Transverse colon (tissue), 4 donors: ENCODE data around the gene PELI1. TPM values are rescaled to one million over a fixed set of nuclear protein-coding genes. Genes with fewer than 3 reads are reported as not detected.
A peak's percentile ranks its signal among the peaks of the same experiment; 100 is the strongest.

Experiments
- DNase-seq: peaks from one replicate; pipeline ENCODE4 v3.0.0-alpha.2; 2019
- H3K27ac ChIP-seq, 4 donors: fragments of 200-600 bp; sonication (generic); 2 replicates each; pipeline ENCODE4 v1.5.1; 2016 to 2018; ENCODE audit warnings: inconsistent platforms in 4 of 4
- H3K27me3 ChIP-seq: fragments of 200-600 bp; sonication (generic); 2 replicates; pipeline ENCODE4 v1.5.1; 2017; ENCODE audit warnings: inconsistent platforms
- H3K36me3 ChIP-seq, 4 donors: fragments of 200-600 bp; sonication (generic); 2 replicates each; pipeline ENCODE4 v1.5.1; 2017 to 2019; ENCODE audit warnings: inconsistent platforms in 4 of 4
- H3K4me1 ChIP-seq, 4 donors: fragments of 200-600 bp; sonication (generic); 2 replicates each; pipeline ENCODE4 v1.5.1; 2017 to 2020; ENCODE audit warnings: inconsistent platforms in 4 of 4
- H3K4me3 ChIP-seq, 4 donors: fragments of 200-600 bp; sonication (generic); 1 replicate in 1 of 4; 2 replicates in 3 of 4; pipeline versions ENCODE4 v1.5.1 to v1.6.1; 2017 to 2019; ENCODE audit warnings: inconsistent platforms in 4 of 4
- H3K9me3 ChIP-seq, 2 donors: fragments of 200-600 bp; sonication (generic); 2 replicates each; pipeline ENCODE4 v1.5.1; 2017 to 2019; ENCODE audit warnings: inconsistent platforms in 2 of 2
- EP300 ChIP-seq: sonication (generic); formaldehyde crosslinking; IDR thresholded peaks from one replicate; pipeline ENCODE4 v1.6.1; 2017; ENCODE audit warnings: antibody characterized with exemption, low read depth
- POLR2A ChIP-seq: fragments of 450-650 bp; IDR thresholded peaks from one replicate; pipeline ENCODE4 v1.6.1; 2016; ENCODE audit warnings: antibody characterized with exemption, mild to moderate bottlenecking, moderate library complexity
- POLR2AphosphoS5 ChIP-seq, 3 donors: sonication (generic); formaldehyde crosslinking; IDR thresholded peaks; one replicate each; pipeline ENCODE4 v1.6.1; 2016; ENCODE audit warnings: antibody characterized with exemption in 3 of 3
- WGBS, 2 donors: methylation state at CpG; one replicate each; pipeline ENCODE4 v1.1.5; 2018; ENCODE audit warnings: low coverage in 1 of 2; 5-methylcytosine and 5-hydroxymethylcytosine counted together
- in situ Hi-C, 4 donors: fragments of 200-750 bp; cut with MboI; loops; one replicate each; pipeline versions ENCODE4 v1.15.0 to v1.15.1; 2017; ENCODE audit warnings: low sequenced_read_pairs in 3 of 4, low pct_ligation_motif_present in 1 of 4, low pct_unique_long_range_greater_than_20kb in 1 of 4
- intact Hi-C: fragments of 100-400 bp; cut with DNase I; formaldehyde crosslinking; loops from one replicate; pipeline ENCODE4 v1.15.1; 2023; ENCODE audit warnings: low total_unique reads
- total RNA-seq, 4 donors: library from RNA; depleted of rRNA; stranded (reverse); fragments of >200 nt; gene quantifications; one replicate each; pipeline ENCODE4 v1.1.0, GENCODE V29; 2016
- TF ChIP-seq, protein P1 (sequence below), 5 experiments: fragments of 200-600 bp in 3 of 5; fragments of 450-650 bp in 2 of 5; sonication (generic) in 3 of 5; IDR thresholded peaks; 1 replicate in 2 of 5; 2 replicates in 3 of 5; pipeline ENCODE4 v1.5.1; 2016 to 2017; ENCODE audit warnings: antibody characterized with exemption in 5 of 5, inconsistent platforms in 3 of 5, mild to moderate bottlenecking in 2 of 5, moderate library complexity in 1 of 5

The PELI1 gene
- total RNA-seq, 4 donors from 2014 or later: 20.6 to 818 (median 41.3) TPM

DNA sequence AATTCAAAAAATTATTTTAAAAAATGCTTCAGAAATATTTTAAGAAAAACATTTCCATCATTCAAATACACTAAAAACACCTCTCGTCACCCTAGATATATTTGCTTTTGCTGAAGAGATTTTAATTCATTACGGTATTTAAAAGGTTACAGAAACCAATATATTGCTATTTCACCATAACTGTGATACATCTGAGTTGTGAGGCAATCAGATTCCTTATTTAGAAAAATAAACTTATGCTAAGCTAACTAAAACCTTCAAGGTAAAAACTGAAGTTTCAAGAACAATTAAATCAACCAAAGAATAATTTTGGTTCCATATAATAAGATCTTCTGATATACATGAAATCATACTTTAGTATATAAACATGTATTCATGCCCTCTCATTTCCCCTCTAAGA lies 32.8 kb downstream of the PELI1 start:
- WGBS, 2 donors: 93 to 94% methylated on average over 2 of the region's 2 CpGs
- intact Hi-C loops (no loop called here), in situ Hi-C loops (no loop called here)
- Histone ChIP-seq H3K4me1 (peaks cover 50 to 96% (median 67%) of the 10 kb centered on the region in 4 donors), H3K27ac (no peak overlapping the region), H3K9me3 (no peaks in the 10 kb centered on the region), H3K36me3 (no peaks in the 10 kb centered on the region), H3K27me3 (no peaks in the 10 kb centered on the region), H3K4me3 (no peak overlapping the region)
- no peak for DNase-seq
- TF ChIP-seq POLR2A: no peak
- TF ChIP-seq, protein P1, sequence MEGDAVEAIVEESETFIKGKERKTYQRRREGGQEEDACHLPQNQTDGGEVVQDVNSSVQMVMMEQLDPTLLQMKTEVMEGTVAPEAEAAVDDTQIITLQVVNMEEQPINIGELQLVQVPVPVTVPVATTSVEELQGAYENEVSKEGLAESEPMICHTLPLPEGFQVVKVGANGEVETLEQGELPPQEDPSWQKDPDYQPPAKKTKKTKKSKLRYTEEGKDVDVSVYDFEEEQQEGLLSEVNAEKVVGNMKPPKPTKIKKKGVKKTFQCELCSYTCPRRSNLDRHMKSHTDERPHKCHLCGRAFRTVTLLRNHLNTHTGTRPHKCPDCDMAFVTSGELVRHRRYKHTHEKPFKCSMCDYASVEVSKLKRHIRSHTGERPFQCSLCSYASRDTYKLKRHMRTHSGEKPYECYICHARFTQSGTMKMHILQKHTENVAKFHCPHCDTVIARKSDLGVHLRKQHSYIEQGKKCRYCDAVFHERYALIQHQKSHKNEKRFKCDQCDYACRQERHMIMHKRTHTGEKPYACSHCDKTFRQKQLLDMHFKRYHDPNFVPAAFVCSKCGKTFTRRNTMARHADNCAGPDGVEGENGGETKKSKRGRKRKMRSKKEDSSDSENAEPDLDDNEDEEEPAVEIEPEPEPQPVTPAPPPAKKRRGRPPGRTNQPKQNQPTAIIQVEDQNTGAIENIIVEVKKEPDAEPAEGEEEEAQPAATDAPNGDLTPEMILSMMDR (IDR thresholded peaks at IDR 0.05): no peak
- no peak for TF ChIP-seq EP300
- TF ChIP-seq POLR2AphosphoS5 (IDR thresholded peaks at IDR 0.05): no peak

DNA sequence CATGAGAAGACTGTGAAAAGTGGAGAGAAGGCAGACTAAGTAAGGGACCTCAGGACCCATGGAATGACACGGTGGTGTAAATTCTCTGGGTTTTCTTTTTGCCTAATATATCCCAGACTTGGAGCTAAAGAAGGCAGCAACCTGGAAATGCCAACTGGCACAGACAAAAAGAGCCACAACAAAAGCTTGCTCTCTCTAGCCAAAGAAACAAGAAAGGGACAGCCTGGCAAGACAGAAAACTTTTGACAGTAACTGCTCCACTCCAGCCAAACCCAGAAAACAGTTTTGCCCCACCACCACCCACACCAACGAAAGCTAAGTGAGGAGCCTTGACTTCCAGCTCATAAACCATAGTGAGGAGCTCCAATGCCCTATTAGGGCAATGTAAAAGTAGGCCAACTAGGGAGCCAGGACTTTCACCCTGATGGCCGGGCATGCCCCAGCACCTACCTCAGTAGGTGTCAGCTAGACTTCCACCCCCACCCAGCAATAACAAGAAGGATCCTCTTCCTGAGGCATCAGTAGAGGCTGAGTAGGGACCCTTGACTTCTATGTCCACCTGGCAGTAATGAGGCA lies 35.5 kb downstream of the PELI1 start:
- intact Hi-C loops (no loop called here), in situ Hi-C loops (no loop called here)
- H3K27me3 ChIP-seq: no peaks in the 10 kb centered on the region
- TF ChIP-seq, protein P1 (IDR thresholded peaks at IDR 0.05): no peak
- TF ChIP-seq EP300 (no peak), POLR2A (no peak), POLR2AphosphoS5 (IDR thresholded peaks at IDR 0.05) (no peak)
- no peaks in the 10 kb centered on the region for H3K9me3 ChIP-seq
- H3K27ac ChIP-seq: peak overlapping the region; percentile 51 to 78 (median 73)
- peaks cover 32 to 96% (median 59%) of the 10 kb centered on the region in 4 donors for H3K4me1 ChIP-seq
- H3K36me3 ChIP-seq: peaks cover 0 to 5% (median 0%) of the 10 kb centered on the region in 4 donors
- WGBS, 2 donors: 51 to 56% methylated on average over 2 to 3 of the region's 3 CpGs
- H3K4me3 ChIP-seq: no peak overlapping the region
- DNase-seq: peak; percentile 24

DNA sequence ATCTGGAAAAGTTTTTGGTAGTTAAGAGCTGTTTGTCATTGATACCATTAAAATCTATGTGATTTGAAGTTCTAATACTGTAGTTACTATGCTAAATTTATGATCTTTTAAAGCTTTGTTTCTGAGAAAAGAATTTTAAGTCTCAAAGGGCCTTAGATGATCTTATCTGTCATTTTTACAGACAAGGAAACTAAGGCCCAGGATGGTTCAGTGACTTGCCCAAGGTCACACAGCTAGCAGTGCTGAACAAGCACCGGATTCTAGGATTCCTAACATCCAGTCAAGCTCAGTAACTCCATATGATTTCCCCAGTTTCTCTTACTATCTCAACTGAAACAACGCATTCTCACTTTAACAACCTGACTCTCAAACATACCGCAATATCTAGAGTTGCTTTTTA lies 37.7 kb downstream of the PELI1 start:
- no peak for DNase-seq
- H3K9me3 ChIP-seq: no peaks in the 10 kb centered on the region
- in situ Hi-C loops: no loop called here
- intact Hi-C loops: no loop called here
- WGBS, 2 donors: 86 to 92% methylated on average over 2 to 3 of the region's 3 CpGs
- TF ChIP-seq POLR2A (no peak), EP300 (no peak), POLR2AphosphoS5 (IDR thresholded peaks at IDR 0.05) (no peak)
- TF ChIP-seq, protein P1 (IDR thresholded peaks at IDR 0.05): no peak
- H3K27me3 ChIP-seq: no peaks in the 10 kb centered on the region
- H3K27ac ChIP-seq: peak overlapping the region; percentile 73 to 78 (median 75)
- H3K4me1 ChIP-seq: peaks cover 18 to 83% (median 46%) of the 10 kb centered on the region in 4 donors
- H3K4me3 ChIP-seq: no peak overlapping the region
- peaks cover 0 to 5% (median 0%) of the 10 kb centered on the region in 4 donors for H3K36me3 ChIP-seq

DNA sequence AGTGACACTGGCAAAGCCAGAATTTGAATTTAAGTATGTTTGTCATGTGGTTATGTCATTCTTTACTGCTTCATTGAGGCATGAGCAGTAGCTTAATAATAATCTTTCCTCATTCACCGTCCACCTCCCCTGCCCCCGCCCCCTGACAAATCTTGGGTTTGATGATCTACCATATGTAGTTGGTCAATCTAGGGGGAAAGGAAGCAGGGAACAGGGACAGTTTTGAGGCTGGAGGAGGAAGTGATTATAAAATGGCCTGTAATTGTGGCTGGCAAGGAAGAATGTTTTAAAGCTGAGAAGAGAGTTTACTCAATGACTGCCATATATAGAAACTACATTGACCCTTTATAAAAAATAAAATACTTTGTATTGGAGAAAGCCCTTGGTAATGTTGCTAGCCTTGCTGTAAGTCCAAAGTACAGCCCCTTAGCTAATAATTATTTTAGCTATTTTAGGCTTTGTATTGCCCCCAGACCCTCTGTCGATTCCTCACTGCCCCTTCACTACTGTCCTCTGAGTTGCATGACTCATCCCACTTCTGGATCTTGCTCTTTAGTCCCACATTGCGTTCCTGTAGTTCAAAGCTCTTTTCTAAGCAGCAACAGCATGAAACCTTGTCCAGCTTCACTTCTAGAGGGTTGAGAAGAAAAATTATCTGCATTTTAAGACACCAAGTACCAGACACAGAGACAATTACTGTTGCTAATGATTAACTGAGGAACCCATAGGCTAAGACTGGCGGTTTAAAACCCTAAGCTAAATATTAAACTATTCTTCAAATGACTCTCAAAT lies 38.4 kb downstream of the PELI1 start:
- no peak overlapping the region for H3K4me3 ChIP-seq
- no peaks in the 10 kb centered on the region for H3K9me3 ChIP-seq
- in situ Hi-C loops: no loop called here
- peak overlapping the region; percentile 73 to 78 (median 75) for H3K27ac ChIP-seq
- H3K27me3 ChIP-seq: no peaks in the 10 kb centered on the region
- peaks cover 16 to 82% (median 44%) of the 10 kb centered on the region in 4 donors for H3K4me1 ChIP-seq
- TF ChIP-seq, protein P1 (IDR thresholded peaks at IDR 0.05): no peak
- TF ChIP-seq POLR2AphosphoS5 (IDR thresholded peaks at IDR 0.05): peak in 1 of 3 donors; percentile 51
- WGBS, 2 donors: 38 to 62% methylated on average over 2 to 5 of the region's 5 CpGs
- DNase-seq: peak; percentile 36
- intact Hi-C loops: no loop called here
- peaks cover 0 to 5% (median 0%) of the 10 kb centered on the region in 4 donors for H3K36me3 ChIP-seq
